Measurements from ENCODE around the gene SLX4IP. TPM values are rescaled to one million over a fixed set of nuclear protein-coding genes. Genes with fewer than 3 reads are reported as not detected.

Gene SLX4IP
- total and polyA plus RNA-seq, 2 of the 13 experiments (the other 11 are each of a cell fraction or from before 2014, with no cell fraction given), result 3.6 to 7.3 TPM

DNA sequence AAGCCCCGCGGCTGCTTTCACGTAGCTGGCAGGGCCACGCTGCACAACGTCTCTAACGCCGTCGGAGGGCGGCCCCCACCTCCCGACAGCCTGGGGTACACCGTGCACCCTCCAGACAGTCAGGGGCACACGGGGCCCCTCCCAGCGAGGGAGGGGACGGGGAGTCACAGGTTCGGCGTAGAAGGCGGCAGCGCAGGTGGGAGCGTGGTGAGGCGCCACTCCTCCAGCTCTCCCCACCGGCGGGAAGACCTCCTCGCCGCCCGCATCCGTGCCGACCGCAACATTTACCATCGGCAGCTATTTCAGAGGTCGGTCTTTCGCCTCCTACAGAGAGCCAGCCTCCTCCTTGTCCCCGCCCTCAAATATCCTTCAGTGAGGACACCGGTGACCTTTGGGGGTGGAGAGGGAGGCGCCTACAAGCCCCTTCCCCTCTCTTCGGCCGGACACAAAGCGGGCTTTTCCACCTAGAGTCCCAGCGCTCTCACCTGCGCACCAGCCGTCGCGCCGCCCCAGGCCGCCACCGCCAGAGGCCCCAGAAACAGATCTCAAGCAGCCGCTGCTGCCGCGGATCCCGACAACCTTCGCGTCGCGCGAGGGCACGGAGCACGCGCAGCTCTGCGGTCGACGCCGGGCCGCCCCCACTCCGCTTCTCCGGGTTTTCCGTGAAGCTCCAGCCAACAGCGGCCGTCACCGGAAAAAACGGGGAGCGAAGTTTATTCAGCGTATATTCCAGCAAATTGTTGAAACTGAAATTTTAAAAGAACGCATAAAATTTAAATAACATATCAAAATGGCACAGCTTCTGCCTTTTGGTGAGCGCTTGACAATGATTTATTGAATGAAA lies 1.3 kb upstream of the SLX4IP start, which contains the start of gene MKKS (continued):
- TF ChIP-seq SNAPC4 (CRISPR knock-in tag; IDR thresholded peaks at IDR 0.05) (peak; percentile 78), ZFX (CRISPR knock-in tag; IDR thresholded peaks at IDR 0.05; ENCODE audit: low read depth) (peak; percentile 94), KDM2A (CRISPR knock-in tag; IDR thresholded peaks at IDR 0.05; ENCODE audit: borderline replicate concordance, low read depth) (peak; percentile 93), KIAA2018 (CRISPR knock-in tag; IDR thresholded peaks at IDR 0.05; ENCODE audit: borderline replicate concordance) (0 out of 2 replicates have a peak, but pooled peaks have one; percentile 96), MAFF (IDR thresholded peaks at IDR 0.05; ENCODE audit: low read depth, low read length) (no peak)
- TF ChIP-seq, protein P1, sequence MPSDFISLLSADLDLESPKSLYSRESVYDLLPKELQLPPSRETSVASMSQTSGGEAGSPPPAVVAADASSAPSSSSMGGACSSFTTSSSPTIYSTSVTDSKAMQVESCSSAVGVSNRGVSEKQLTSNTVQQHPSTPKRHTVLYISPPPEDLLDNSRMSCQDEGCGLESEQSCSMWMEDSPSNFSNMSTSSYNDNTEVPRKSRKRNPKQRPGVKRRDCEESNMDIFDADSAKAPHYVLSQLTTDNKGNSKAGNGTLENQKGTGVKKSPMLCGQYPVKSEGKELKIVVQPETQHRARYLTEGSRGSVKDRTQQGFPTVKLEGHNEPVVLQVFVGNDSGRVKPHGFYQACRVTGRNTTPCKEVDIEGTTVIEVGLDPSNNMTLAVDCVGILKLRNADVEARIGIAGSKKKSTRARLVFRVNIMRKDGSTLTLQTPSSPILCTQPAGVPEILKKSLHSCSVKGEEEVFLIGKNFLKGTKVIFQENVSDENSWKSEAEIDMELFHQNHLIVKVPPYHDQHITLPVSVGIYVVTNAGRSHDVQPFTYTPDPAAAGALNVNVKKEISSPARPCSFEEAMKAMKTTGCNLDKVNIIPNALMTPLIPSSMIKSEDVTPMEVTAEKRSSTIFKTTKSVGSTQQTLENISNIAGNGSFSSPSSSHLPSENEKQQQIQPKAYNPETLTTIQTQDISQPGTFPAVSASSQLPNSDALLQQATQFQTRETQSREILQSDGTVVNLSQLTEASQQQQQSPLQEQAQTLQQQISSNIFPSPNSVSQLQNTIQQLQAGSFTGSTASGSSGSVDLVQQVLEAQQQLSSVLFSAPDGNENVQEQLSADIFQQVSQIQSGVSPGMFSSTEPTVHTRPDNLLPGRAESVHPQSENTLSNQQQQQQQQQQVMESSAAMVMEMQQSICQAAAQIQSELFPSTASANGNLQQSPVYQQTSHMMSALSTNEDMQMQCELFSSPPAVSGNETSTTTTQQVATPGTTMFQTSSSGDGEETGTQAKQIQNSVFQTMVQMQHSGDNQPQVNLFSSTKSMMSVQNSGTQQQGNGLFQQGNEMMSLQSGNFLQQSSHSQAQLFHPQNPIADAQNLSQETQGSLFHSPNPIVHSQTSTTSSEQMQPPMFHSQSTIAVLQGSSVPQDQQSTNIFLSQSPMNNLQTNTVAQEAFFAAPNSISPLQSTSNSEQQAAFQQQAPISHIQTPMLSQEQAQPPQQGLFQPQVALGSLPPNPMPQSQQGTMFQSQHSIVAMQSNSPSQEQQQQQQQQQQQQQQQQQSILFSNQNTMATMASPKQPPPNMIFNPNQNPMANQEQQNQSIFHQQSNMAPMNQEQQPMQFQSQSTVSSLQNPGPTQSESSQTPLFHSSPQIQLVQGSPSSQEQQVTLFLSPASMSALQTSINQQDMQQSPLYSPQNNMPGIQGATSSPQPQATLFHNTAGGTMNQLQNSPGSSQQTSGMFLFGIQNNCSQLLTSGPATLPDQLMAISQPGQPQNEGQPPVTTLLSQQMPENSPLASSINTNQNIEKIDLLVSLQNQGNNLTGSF (CRISPR knock-in tag; IDR thresholded peaks at IDR 0.05), result peak; percentile 70
- TF ChIP-seq, protein P2, sequence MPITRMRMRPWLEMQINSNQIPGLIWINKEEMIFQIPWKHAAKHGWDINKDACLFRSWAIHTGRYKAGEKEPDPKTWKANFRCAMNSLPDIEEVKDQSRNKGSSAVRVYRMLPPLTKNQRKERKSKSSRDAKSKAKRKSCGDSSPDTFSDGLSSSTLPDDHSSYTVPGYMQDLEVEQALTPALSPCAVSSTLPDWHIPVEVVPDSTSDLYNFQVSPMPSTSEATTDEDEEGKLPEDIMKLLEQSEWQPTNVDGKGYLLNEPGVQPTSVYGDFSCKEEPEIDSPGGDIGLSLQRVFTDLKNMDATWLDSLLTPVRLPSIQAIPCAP (CRISPR knock-in tag; IDR thresholded peaks at IDR 0.05; ENCODE audit: low read depth), result 0 out of 2 replicates have a peak, but pooled peaks have one; percentile 79
